ENCODE data around the gene TRIM48.
"Not testable (repeated sequence)": the region's sequence is repeated elsewhere in the genome, so short reads cannot be mapped to it uniquely, and the experiment has no call there.

TRIM48 gene

GRCh38 chr11:55261855-55262254 lies at the start of gene TRIM48:
Gene TRIM48 (plus strand): TSS chr11:55262155. CDS start chr11:55262268, 113 bp downstream.
- H3K4me3 ChIP-seq, H3K27ac ChIP-seq: not testable (repeated sequence)

- H3K27ac ChIP-seq, H3K4me3 ChIP-seq: not testable (repeated sequence)
Observed at GRCh38 chr11:55238316-55238715, 23.6 kb upstream of the TRIM48 start.

- no peak overlapping the region for H3K27ac ChIP-seq
- no peak overlapping the region for H3K4me3 ChIP-seq
Observed at GRCh38 chr11:55263081-55263480, 1.1 kb downstream of the TRIM48 start.
